NCI-H2029 (cell line): ENCODE data around the gene MLPH.

Experiments used
- DNase-seq: peaks from one replicate; lab custom pipeline; 2025; lab: John Stamatoyannopoulos, UW

The MLPH gene

GRCh38 chr2:237500681-237501424, 13.8 kb downstream of the MLPH start:
- DNase-seq: no peak

DNA sequence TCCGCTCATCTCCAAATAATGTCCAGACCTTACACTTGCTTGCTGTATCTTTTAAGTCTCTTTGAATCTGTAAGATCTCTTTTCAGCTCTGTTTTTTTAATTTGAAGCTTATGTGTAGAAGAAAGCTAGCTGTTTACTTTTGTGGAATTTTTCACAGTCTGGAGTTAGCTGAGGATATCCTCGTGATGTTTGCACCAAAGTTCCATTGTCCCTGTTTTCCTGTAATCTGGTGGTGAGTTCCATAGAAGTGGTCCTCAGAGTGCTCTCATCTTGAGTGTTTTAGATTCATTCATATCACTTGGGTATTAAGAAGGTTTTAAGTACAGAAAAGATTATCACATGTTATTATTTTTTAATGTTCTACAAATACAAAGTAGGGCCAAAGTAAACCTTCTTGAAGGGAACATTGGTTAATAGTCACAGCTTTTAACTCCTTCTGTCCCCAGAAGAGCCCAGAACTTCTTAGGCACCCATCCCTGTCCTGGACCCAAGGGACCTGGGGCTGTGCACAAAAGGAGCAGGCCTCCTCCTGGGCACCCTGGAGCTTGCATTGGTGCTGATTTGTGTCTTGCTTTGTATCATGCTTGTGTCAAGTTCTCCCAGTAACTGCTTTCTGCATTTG, 15.0 kb downstream of the MLPH start:
- peak; percentile 30 for DNase-seq

DNA sequence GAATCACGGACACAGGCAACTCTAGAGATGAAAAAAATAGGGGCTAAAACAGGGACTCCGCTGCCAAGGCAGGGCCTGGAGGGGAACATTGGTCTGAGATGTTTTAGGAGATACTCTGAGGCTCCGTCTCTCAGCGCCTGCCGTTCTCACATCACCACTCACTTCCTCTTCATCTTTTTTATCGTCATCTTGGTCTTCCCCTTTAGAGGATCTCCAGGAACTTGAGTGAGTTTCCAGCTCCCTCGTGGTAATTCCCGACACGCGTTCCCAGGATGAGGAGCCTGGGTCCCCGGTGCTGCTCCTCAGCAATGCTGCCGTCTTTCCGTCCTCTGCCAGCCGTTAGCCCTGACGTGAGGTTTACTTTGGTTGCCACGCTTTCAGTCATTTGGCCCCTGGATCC, 16.1 kb downstream of the MLPH start:
- DNase-seq: no peak

- DNase-seq: no peak
Measured at GRCh38 chr2:237505188-237505939, 18.3 kb downstream of the MLPH start.

DNA sequence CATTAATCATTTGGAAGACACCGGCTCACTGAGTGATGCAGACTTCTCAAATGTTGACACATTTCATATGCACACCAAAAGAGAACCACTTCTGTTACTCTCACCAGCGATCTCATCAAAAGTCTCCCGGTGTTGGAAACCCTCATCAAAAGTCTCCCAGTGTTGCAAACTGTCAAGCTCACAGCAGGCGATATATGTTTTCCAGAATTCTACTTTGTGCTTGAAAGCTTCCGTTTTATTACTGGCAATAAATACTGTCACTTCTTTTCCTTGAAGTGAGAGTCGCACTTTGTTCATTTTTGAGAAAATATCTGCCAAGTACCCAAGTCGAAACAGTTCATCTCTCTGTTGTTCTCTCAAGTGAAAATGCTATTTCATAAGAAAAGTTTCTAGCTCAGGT, 20.5 kb downstream of the MLPH start:
- no peak for DNase-seq

DNA sequence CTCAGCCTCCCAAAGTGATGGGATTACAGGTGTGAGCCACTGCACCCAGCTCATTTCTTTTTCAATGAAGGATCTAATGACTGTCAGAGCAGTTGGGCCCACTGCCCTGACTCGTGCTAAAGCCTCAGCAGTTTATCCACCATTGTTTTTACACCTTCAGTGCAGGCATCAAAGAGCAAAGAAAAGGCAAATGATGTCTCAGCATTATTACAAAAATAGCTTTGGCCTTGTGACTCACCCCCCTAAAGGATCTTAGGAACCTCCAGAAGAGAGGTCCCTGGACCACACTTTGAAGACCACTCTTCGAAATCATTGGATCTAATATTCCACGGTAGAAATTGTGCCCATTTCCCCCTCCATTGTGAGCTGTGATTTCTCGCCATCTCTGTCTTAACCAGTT, 21.3 kb downstream of the MLPH start:
- no peak for DNase-seq

GRCh38 chr2:237509151-237509550, 22.1 kb downstream of the MLPH start:
- no peak for DNase-seq

GRCh38 chr2:237509905-237510304, 22.9 kb downstream of the MLPH start:
- DNase-seq: peak; percentile 68

DNA sequence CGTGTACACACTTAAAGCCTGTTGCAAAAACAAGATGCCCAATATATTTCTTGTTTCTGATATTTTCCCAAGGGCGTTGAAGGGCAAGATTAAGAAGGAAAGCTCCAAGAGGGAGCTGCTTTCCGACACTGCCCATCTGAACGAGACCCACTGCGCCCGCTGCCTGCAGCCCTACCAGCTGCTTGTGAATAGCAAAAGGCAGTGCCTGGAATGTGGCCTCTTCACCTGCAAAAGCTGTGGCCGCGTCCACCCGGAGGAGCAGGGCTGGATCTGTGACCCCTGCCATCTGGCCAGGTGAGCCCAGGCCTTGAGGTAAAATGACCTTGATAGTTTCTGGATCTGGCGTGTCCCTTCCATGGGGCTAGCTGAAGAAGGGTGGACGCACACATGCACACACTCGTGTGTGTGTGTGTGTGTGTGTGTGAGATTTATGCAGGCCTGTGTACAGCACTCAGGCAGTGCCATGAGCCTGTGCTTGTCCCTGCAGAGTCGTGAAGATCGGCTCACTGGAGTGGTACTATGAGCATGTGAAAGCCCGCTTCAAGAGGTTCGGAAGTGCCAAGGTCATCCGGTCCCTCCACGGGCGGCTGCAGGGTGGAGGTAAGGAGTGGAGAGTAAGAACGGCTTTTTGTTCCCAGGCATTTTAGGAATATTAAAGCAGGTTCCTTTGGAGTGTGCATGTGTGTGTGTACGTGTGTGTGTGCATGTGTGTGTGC, 23.6 kb downstream of the MLPH start:
- DNase-seq: no peak

GRCh38 chr2:237511433-237511832, 24.4 kb downstream of the MLPH start:
- DNase-seq: no peak

GRCh38 chr2:237511885-237512405, 24.9 kb downstream of the MLPH start:
- no peak for DNase-seq

DNA sequence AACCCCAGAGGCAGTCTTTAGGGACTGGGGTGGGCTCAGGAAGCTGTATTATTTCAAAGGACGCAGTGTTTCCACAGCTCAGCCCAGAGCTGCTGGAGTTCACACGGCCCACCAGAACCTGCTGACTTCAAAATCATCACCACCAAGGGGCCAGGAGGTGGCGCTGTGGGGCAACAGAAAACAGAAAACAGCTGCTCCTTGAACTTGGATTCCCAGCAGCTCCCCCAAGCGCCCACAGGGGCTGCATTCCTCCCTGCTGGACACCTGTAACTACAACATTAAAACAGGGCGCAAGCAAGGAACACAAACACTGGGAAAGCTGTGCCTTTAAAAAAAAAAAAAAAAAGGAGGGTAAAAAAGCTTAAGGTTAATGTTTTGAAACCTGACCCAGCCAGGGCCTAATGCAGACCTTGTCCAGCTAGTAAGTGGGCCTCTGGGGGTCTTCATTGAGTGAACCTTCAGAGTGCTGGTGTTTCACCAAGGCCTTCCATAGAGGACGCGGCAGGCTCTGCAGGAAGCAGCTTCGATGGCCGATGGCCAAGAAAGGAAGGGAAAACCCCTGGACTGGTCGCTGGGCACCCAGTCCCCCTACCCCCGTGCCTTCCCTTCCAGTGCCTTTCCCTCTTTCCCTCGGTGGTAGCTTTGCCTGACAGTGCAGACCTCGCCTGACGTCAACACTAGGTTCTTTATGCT, 25.9 kb downstream of the MLPH start:
- DNase-seq: peak; percentile 59

- DNase-seq: no peak
Measured at GRCh38 chr2:237513693-237514092, 26.6 kb downstream of the MLPH start.

DNA sequence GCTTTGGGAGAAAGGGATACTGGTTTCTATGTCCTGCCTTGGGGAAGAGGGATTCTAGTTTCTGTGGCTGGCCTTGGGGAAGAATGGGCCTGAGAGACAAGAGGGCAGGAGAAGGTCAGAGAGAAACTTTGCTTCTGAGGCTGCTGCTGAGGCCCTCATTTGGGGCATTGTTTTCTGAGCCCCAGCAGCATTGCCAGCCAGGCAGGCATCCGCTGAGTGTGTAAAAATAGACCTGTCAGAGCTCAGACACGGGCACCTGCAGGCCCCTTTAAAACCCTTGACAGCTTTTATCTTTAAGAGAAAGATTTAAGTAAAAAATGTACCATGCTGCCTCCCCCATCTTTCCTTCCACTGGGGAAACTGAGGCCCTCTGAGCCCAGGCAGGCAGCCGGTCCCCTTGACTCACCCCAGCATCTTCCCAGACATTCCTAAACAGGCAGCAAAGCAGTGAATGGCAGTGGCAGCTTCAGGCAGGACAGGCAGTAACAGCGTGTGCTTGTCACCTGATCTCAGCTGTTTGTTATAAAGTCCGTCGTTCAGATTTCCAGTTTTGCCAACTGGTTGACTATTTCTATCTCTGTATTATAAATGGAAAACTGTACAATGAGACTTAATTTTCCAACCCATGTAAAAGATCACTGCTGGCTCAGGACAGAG, 27.6 kb downstream of the MLPH start:
- no peak for DNase-seq

- no peak for DNase-seq
Measured at GRCh38 chr2:237515166-237515565, 28.1 kb downstream of the MLPH start.

- DNase-seq: no peak
Measured at GRCh38 chr2:237515621-237516275, 28.7 kb downstream of the MLPH start.

DNA sequence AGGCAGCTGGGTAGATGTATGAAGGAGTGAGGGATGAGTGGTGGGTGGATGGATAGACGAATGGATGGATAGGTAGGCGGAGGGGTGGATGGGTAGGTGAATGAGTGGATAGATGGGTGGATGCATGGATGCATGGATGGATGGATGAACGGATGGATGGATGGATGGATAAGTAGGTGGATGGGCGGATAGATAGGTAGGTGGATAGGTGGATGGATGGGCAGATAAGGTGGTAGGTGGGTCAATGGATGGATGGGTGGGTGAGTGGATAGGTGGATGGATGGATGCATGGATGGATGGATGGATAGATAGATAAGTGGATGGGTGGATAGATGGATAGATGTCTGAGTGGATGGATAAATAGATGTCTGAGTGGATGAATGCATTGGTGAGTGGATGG, 30.1 kb downstream of the MLPH start:
- no peak for DNase-seq

- no peak for DNase-seq
Measured at GRCh38 chr2:237517990-237518389, 30.9 kb downstream of the MLPH start.

DNA sequence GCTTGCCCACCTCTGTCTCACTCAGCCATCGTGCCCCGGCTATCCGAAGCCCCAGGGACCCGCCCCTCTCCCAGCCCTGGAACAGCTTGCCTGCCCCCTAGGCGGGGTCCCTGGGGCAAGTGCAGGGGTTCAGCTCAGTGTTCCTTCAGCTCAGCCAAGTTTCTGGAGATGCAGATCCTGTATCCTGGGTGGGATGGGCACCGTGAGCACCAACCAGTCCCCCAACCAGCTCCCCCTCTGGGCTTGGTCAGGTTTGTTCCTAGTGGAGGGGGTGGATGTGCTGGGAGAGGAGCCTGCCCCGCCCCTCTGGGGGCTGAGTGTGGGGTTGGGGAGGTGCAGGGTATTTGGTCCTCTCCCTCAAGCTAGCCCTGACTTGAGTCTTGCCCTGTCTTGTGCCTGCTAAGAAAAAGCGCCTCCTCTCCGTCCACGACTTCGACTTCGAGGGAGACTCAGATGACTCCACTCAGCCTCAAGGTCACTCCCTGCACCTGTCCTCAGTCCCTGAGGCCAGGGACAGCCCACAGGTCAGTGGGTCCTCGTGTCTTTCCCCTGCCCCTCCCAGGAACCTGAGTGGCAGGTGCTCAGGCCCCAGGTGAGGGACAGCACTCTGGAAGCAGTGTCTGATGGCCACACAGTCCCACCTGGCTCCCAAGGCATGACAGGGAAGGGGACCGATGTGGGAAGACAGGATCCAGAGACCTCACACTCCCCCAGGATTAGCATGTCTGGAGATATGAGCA, 32.6 kb downstream of the MLPH start:
- DNase-seq: no peak

GRCh38 chr2:237520290-237520689, 33.2 kb downstream of the MLPH start:
- DNase-seq: no peak
